ENCODE measurements around the gene MEA1. TPM values are rescaled to one million over a fixed set of nuclear protein-coding genes. Genes with fewer than 3 reads are reported as not detected.

Gene MEA1
- total RNA-seq, 1 experiment from 2014 or later = 64.8 TPM

DNA sequence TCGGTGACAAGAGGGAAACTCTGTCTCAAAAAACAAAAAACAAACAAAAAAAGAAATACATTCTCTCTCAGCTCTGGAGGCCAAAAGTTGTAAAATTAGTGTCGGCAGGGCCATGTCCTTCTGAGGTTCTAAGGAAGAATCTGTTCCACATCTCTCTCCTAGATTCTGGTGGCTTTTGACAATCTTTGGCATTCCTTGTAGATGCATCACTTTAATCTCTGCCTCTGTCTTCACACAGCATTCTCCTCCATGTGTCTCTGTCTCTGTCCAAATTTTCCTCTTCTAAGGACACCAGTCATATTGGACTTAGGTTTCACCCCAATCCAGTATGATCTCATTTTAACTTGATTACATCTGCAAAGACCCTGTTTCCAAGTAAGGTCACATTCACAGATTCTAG, 20.3 kb downstream of the MEA1 start:
- no peak overlapping the region for H3K9ac ChIP-seq (ENCODE audit: low read length)
- H3K79me2 ChIP-seq (ENCODE audit: insufficient read depth, low read length) = peaks cover 4% of the 10 kb centered on the region; the same call in 1 of the 2 replicates
- no peaks in the 10 kb centered on the region for H3K27me3 ChIP-seq (ENCODE audit: insufficient read depth, low read length)
- DNase-seq (ENCODE audit: low read depth, low spot score) = no peak
- no peaks in the 10 kb centered on the region for H3K4me1 ChIP-seq (ENCODE audit: control insufficient read depth in 1 of 2, insufficient read depth in 2 of 2, low read length in 2 of 2)
- ChIA-PET CTCF (no interaction called here), POLR2A (no interaction called here), RAD21 (ENCODE audit: low non-redundant PET in 1 of 2, low total read pairs in 2 of 2, uncharacterized antibody in 2 of 2, unreplicated experiment in 2 of 2) (no interaction called here)
- no peaks in the 10 kb centered on the region for H3K9me3 ChIP-seq (ENCODE audit: control insufficient read depth in 1 of 2, insufficient read depth in 1 of 2, low read depth in 1 of 2, low read length in 2 of 2)
- intact Hi-C loops (cut with micrococcal nuclease) = no loop called here
- no TSS peak for BruUV-seq (replicated peaks)
- no peak overlapping the region for H2AFZ ChIP-seq (ENCODE audit: low read depth, low read length, poor library complexity, severe bottlenecking)
- no peak overlapping the region for H3K4me2 ChIP-seq (ENCODE audit: low read length)
- peaks cover 5 to 13% of the 10 kb centered on the region in 2 experiments; a peak in 3 of 4 replicates for H3K36me3 ChIP-seq (ENCODE audit: control insufficient read depth in 1 of 2, insufficient read depth in 2 of 2, low read length in 2 of 2)
- no peak overlapping the region for H3K4me3 ChIP-seq (replicated peaks in 1 of 2; ENCODE audit: low read depth in 1 of 2, low read length in 2 of 2)
- TF ChIP-seq SRF (IDR thresholded peaks at IDR 0.05; ENCODE audit: low read depth) (no peak), ZNF274 (IDR thresholded peaks at IDR 0.05; ENCODE audit: low read depth, low read length) (no peak), ZBTB33 (IDR thresholded peaks at IDR 0.05; ENCODE audit: extremely low read depth, insufficient replicate concordance, low read length) (no peak), EGR1 (IDR thresholded peaks at IDR 0.05; ENCODE audit: low read depth) (no peak), SP1 (IDR thresholded peaks at IDR 0.05; ENCODE audit: low read depth) (no peak), REST (IDR thresholded peaks at IDR 0.05; ENCODE audit: low read depth) (no peak), YY1 (IDR thresholded peaks at IDR 0.05; ENCODE audit: extremely low read depth, insufficient replicate concordance, low read depth, low read length) (no peak), FOSL1 (IDR thresholded peaks at IDR 0.05; ENCODE audit: low read depth) (no peak), JUND (IDR thresholded peaks at IDR 0.05) (no peak), POLR2AphosphoS5 (IDR thresholded peaks at IDR 0.05; ENCODE audit: low read depth, low read length) (no peak), MAX (IDR thresholded peaks at IDR 0.05) (no peak), ELF1 (IDR thresholded peaks at IDR 0.05; ENCODE audit: borderline replicate concordance, low read depth) (no peak), POLR2A (IDR thresholded peaks at IDR 0.05; ENCODE audit: borderline replicate concordance, extremely low read depth, insufficient read depth, insufficient read length) (no peak), TCF7L2 (IDR thresholded peaks at IDR 0.05; ENCODE audit: borderline replicate concordance, extremely low read depth, insufficient read depth, insufficient read length) (no peak), EZH2 (IDR thresholded peaks at IDR 0.05) (no peak), CEBPB (IDR thresholded peaks at IDR 0.05; ENCODE audit: low read depth) (no peak), RAD21 (IDR thresholded peaks at IDR 0.05; ENCODE audit: low read depth) (no peak), SIN3A (IDR thresholded peaks at IDR 0.05; ENCODE audit: low read depth) (no peak), CTCF (IDR thresholded peaks at IDR 0.05 in 2 of 3, conservative IDR thresholded peaks at IDR 0.05 in 1 of 3; ENCODE audit: borderline replicate concordance in 1 of 3, insufficient read depth in 1 of 3, low read depth in 2 of 3, low read length in 2 of 3) (no peak)
- TF ChIP-seq, protein P1, sequence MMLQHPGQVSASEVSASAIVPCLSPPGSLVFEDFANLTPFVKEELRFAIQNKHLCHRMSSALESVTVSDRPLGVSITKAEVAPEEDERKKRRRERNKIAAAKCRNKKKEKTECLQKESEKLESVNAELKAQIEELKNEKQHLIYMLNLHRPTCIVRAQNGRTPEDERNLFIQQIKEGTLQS (IDR thresholded peaks at IDR 0.05) = no peak
- H3K9me2 ChIP-seq (ENCODE audit: insufficient read depth) = no peaks in the 10 kb centered on the region
- no peak for ATAC-seq
- H3K27ac ChIP-seq (ENCODE audit: low read depth, low read length) = no peak overlapping the region
- no peaks in the 10 kb centered on the region for H4K20me1 ChIP-seq (ENCODE audit: insufficient read depth)
